Neutrophil (primary cell): ENCODE data around the gene RHBDL1.

Experiments used
- H3K27ac ChIP-seq: fragments of 200-600 bp; sonication (generic); 2 replicates; pipeline ENCODE4 v1.5.1; 2016; ENCODE audit warnings: mild to moderate bottlenecking, moderate library complexity
- H3K27me3 ChIP-seq: fragments of 200-600 bp; sonication (generic); 2 replicates; pipeline ENCODE4 v1.6.0; 2016; ENCODE audit warnings: mild to moderate bottlenecking
- H3K36me3 ChIP-seq: fragments of 200-600 bp; sonication (generic); 2 replicates; pipeline ENCODE4 v1.5.1; 2017
- H3K4me1 ChIP-seq, 2 experiments: fragments of 200-600 bp in 1 of 2; sonication (generic) in 1 of 2; 1 replicate in 1 of 2; 2 replicates in 1 of 2; pipeline versions ENCODE4 v1.5.1 to v1.6.1; 2013 to 2016; ENCODE audit warnings: low read depth in 1 of 2, low read length in 1 of 2, mild to moderate bottlenecking in 1 of 2, moderate library complexity in 1 of 2; ENCODE audit not compliant: control insufficient read depth in 1 of 2, insufficient read depth in 1 of 2
- H3K4me3 ChIP-seq, 2 experiments: fragments of 200-600 bp in 1 of 2; sonication (generic) in 1 of 2; 1 replicate in 1 of 2; 2 replicates in 1 of 2; pipeline ENCODE4 v1.5.1; 2013 to 2016; ENCODE audit warnings: low read depth in 1 of 2, low read length in 1 of 2, mild to moderate bottlenecking in 1 of 2, moderate library complexity in 1 of 2
- H3K9me3 ChIP-seq: fragments of 200-600 bp; sonication (generic); 2 replicates; pipeline ENCODE4 v1.5.1; 2016
- TF ChIP-seq, protein P1 (sequence below): fragments of 200-600 bp; sonication (generic); IDR thresholded peaks from 2 replicates; pipeline ENCODE4 v1.5.1; 2016; ENCODE audit warnings: antibody characterized with exemption

Gene RHBDL1

DNA sequence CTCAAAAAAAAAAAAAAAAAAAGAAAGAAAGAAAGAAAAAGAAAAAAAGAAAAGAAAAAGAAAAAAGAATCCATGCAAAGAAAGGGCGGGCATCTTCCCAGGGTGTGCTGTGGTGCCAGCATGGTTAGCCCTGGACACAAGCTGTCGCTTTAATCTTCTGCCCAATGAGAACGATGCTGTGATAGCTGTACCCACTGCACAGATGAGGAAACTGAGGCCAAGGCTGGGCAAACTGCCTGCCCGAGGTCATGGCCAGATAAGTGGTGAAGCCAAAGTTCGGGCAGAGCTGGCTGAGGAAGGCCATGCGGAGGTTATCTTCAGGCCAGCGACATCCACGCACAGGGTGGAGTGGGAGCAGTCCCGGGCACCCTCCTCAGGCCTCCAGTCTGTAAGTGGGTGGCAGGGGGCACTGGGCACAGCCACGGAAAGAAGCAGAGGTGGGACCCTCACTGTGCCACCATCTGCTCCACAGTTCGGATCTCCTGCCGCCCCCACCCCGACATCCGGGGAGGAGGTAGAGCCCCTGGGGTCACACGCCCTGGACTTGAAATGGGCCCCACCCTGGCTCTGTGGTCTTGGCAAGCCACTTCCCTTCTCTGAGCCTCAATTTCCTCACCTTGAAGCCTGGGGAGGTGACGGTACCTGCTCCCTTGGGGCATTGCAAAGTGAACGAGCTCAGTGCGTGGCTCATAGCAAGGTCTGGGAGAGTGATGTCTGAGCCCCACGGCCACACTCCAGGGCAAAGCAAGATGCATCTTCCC is 23.6 kb downstream of the RHBDL1 start:
- Histone ChIP-seq H3K27ac (no peak overlapping the region), H3K4me3 (no peak overlapping the region), H3K36me3 (no peaks in the 10 kb centered on the region), H3K9me3 (no peaks in the 10 kb centered on the region), H3K27me3 (peaks cover 100% of the 10 kb centered on the region), H3K4me1 (peaks cover 8 to 17% of the 10 kb centered on the region in 2 experiments)
- TF ChIP-seq, protein P1, sequence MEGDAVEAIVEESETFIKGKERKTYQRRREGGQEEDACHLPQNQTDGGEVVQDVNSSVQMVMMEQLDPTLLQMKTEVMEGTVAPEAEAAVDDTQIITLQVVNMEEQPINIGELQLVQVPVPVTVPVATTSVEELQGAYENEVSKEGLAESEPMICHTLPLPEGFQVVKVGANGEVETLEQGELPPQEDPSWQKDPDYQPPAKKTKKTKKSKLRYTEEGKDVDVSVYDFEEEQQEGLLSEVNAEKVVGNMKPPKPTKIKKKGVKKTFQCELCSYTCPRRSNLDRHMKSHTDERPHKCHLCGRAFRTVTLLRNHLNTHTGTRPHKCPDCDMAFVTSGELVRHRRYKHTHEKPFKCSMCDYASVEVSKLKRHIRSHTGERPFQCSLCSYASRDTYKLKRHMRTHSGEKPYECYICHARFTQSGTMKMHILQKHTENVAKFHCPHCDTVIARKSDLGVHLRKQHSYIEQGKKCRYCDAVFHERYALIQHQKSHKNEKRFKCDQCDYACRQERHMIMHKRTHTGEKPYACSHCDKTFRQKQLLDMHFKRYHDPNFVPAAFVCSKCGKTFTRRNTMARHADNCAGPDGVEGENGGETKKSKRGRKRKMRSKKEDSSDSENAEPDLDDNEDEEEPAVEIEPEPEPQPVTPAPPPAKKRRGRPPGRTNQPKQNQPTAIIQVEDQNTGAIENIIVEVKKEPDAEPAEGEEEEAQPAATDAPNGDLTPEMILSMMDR: no peak

DNA sequence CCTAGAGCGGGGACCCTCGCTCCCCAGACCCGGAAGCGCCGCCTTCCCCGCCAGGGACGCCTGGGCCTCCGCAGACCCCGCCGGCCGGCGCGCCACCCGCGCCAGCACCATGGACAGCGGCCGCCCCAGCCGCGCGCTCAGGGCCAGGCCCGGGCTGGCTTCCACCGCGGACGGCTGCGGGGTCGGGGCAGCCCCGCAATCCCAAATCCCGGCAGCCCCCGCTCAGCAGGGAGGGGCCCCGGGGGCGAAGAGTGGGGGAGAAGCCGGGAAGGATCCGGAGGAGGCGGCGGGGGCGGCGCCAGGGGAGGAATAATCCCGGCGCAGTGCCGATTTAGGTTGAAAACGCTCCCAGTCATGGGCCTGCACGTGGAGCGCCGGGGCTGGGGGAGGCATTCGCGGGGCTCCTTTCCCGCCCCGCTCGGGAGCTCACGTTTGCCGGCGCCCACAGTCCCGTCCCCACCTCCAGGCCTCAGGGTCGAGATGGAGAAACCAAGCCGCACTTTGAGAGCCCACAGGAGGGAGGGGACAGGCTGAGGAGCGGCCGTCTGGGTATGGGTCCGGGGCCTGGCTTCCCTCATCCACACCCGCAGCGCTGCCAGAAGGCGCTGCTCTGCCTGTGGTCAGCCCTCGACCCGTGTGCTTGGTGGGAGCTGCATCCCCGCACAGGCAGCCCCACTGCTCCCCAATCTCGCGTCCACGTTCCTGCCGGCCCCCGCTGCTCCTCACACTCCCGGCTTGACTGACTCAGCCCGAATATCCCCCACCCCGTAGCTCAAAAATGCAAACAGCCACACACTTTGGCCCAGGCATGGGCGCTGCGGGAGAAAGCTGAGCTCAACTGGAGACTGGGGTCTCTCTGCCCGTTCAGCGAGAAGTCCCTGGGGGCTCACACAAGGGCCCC is 25.5 kb downstream of the RHBDL1 start:
- H3K36me3 ChIP-seq: no peaks in the 10 kb centered on the region
- TF ChIP-seq, protein P1: no peak
- no peak overlapping the region for H3K4me3 ChIP-seq
- peaks cover under 1% of the 10 kb centered on the region in 2 experiments for H3K4me1 ChIP-seq
- H3K27me3 ChIP-seq: peaks cover 99% of the 10 kb centered on the region
- no peak overlapping the region for H3K27ac ChIP-seq
- H3K9me3 ChIP-seq: no peaks in the 10 kb centered on the region

DNA sequence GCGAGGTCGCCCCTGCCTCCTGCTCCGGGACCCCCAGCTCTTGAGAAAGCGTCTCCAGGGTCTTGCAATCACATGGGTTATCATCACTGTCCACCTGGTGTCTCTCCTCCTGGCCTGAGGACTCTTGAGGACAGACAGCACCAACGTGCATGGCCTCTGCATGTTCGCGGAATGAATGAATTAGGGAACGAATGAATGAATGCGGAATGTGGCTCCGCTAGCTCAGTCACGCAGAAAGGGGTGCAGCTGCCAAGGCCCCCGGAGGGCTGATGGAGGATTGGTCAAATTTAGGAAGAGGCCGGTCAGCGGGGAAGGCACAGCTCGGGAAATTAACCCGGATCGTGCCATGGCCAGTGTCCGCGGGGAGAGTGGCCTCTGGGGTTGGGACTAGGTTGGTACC is 26.9 kb downstream of the RHBDL1 start:
- Histone ChIP-seq H3K9me3 (no peaks in the 10 kb centered on the region), H3K4me1 (no peaks in the 10 kb centered on the region), H3K27ac (no peak overlapping the region)

DNA sequence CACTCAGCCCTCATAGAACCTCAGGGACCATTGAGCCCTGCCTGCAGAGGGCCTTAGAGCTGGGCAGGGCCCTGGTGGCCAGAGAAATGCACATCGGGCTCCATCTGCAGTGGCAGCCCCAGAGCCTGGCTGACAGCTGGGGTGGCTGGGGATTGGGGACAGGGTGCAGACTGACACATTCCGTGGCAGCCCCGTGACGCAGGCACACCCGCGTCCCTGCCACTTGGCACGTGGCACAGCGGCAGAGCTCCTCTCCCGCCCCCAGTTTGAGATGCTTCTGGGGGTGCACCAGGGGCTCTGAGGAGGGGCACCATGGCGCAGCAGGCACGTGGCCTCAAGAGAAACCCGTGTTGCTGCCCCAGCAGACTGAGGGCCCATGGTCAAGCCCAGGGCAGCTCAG is 27.9 kb downstream of the RHBDL1 start:
- no peaks in the 10 kb centered on the region for H3K4me1 ChIP-seq
- TF ChIP-seq, protein P1: no peak
- peaks cover 99% of the 10 kb centered on the region for H3K27me3 ChIP-seq
- no peak overlapping the region for H3K27ac ChIP-seq
- H3K36me3 ChIP-seq: no peaks in the 10 kb centered on the region
- no peak overlapping the region for H3K4me3 ChIP-seq
- H3K9me3 ChIP-seq: no peaks in the 10 kb centered on the region

More for the DNA sequence above, 26.9 kb downstream of the RHBDL1 start:
- peaks cover 99% of the 10 kb centered on the region for H3K27me3 ChIP-seq
- H3K4me3 ChIP-seq: no peak overlapping the region
- H3K36me3 ChIP-seq: no peaks in the 10 kb centered on the region
- TF ChIP-seq, protein P1: no peak

DNA sequence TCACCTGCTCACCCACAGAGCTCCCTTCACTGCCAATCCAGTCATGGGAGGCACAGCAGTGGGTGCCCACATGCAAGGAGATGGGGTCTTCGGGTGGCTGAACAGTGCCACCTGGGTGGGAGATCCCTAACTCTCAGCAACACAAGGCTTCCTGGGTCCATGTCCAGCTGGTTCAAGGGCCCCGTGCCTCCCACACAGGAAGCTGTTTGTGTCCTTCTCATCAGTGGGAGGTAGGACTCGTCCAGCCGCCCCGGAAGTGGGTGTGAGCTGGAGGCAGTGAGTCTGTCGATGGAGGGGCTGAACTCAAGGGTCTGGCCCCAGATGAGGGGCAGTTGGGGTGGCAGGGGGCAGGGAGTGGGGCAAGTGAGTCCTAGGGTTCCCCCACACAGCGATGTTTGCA is 28.6 kb downstream of the RHBDL1 start:
- no peaks in the 10 kb centered on the region for H3K4me1 ChIP-seq
- H3K27me3 ChIP-seq: peaks cover 99% of the 10 kb centered on the region
- no peaks in the 10 kb centered on the region for H3K36me3 ChIP-seq
- TF ChIP-seq, protein P1: no peak
- H3K9me3 ChIP-seq: no peaks in the 10 kb centered on the region
- no peak overlapping the region for H3K27ac ChIP-seq
- H3K4me3 ChIP-seq: no peak overlapping the region
